Measurements from ENCODE around the gene NDUFB3.
"Not testable (repeated sequence)": the region's sequence is repeated elsewhere in the genome, so short reads cannot be mapped to it uniquely, and the experiment has no call there.

NDUFB3 gene

DNA sequence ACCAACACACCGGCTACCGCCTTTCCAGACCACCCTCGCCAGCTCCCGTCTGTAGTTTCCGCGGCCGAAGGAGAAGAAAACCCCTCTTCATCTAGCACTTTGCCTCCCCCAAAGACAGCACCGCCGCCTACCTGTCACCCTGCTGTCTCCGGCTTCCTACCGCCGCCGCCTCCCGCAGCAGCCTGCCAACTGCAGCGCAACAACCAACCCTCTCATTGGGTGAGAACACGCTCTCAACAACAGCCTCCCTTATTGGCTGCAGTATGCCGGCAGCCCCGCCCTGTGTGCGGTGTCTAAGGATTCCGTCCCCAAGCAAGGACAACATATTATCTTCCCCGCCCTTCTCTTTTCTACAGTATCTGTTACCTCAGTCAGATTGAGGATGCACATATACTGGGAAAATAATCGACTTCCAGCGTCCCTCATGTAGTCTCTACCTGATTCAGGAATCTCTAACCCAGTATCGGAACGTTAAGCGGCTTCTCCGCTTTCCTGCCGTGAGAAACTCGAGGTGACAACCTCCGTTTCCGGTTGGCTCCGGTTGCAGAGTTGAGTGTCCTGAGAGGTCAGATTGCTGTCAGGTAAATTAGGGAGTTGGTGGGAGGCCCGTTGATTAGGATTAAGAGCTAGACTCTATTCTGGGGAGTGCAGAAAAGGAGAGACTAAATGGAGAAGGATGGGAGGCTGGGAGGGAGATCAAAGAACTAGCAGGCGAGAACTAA is at the start of gene NDUFB3, which contains the start of gene HYCC2:
Gene NDUFB3 (plus strand): TSS at position 523 of the 722 bp plus-strand sequence. CDS start 6,882 bp downstream, outside the sequence.
Gene HYCC2 (minus strand): TSS at position 193 of the 722 bp plus-strand sequence. CDS start 47,662 bp downstream, outside the sequence.
- DNase-seq (ENCODE audit: low read depth) = peak; percentile 97
- peak within 1 kb of the TSS; percentile 86 for H3K4me3 ChIP-seq (ENCODE audit: low read depth, low read length)
- peak; percentile 52 for TF ChIP-seq CTCF (conservative IDR thresholded peaks at IDR 0.05; ENCODE audit: low read depth, low read length)

DNA sequence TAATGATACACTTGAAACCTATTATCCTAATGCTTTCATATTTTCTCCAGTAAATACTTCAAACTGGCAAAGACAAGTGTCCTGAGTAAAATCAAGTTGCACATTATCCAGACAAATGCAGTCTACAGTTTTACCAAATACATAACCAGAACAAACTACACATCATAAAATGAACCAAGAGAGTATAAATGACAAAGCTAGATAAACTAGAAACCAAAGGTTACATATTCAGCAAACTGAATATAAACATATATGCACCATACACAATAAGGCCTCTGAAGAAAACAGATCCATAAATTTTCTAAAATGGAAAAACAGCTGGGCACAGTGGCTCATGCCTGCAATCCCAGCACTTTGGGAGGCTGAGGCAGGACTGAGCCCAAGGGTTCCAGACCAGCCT is 47.3 kb upstream of the NDUFB3 start:
- no peak overlapping the region for H3K4me3 ChIP-seq (ENCODE audit: low read depth, low read length)
- TF ChIP-seq CTCF (conservative IDR thresholded peaks at IDR 0.05; ENCODE audit: low read depth, low read length) = no peak
- no peak for DNase-seq (ENCODE audit: low read depth)

DNA sequence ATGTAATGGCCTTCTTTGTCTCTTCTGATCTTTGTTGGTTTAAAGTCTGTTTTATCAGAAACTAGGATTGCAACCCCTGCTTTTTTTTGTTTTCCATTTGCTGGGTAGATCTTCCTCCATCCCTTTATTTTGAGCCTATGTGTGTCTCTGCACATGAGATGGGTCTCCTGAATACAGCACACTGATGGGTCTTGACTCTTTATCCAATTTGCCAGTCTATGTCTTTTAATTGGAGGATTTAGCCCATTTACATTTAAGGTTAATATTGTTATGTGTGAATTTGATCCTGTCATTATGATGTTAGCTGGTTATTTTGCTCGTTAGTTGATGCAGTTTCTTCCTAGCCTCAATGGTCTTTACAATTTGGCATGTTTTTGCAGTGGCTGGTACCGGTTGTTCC is 37.4 kb upstream of the NDUFB3 start:
- not testable (repeated sequence) for H3K4me3 ChIP-seq (ENCODE audit: low read depth, low read length); DNase-seq (ENCODE audit: low read depth)

GRCh38 chr2:201038361-201038760 is 33.4 kb upstream of the NDUFB3 start:
- H3K4me3 ChIP-seq (ENCODE audit: low read depth, low read length); DNase-seq (ENCODE audit: low read depth): not testable (repeated sequence)

DNA sequence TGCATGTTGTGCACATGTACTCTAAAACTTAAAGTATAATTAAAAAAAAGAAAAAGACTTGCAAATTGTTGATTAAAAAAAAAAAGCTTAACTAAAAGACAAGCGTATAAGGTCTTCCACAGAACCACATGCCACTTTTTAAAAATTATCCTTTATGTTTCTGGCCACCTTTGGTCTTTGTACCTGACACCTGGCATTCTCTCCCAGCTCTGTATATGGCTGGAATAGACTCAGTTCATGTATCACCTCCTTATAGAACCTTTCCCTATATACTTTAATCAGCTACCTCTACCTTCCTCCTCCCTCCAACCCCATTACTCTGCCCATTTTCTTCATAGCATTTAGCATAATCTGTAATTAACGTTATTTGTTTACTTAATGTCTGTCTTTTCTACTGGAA is 32.9 kb upstream of the NDUFB3 start:
- no peak for DNase-seq (ENCODE audit: low read depth)
- TF ChIP-seq CTCF (conservative IDR thresholded peaks at IDR 0.05; ENCODE audit: low read depth, low read length) = no peak
- no peak overlapping the region for H3K4me3 ChIP-seq (ENCODE audit: low read depth, low read length)

DNA sequence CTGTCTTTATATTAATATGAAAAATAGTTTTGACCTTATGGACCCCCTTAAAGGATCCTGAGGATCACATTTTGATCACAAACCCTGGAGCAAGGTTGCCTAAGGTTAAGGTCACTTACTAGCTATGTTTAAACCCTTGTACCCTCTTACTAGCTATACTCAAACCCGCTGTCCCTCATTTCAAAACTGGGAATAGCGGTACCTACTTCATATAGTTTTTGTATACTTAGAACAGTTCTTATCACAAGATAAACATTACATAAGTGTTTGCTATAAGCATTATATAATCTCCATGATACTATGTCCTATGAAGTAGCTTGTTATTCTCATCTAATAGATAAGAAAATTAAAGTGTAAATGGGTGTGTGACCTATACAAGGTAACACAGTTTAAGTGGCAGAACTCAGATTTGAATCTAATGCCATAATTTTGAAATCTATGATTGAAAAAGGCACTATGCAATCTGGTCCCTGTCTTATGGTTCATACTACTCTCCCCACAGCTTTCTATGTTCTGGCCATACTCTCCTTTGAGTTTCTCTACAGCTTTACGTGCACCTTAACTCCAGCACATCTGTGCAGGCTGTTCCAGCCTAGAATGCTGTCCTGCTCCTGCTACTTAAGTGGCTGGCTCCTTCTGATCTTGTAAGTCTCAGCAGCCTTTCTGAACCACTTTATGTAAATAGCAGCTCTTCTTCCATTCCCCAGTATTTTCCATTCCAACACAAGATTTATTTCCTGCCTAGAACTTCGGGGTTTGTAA is 30.8 kb upstream of the NDUFB3 start:
- no peak for TF ChIP-seq CTCF (conservative IDR thresholded peaks at IDR 0.05; ENCODE audit: low read depth, low read length)
- no peak overlapping the region for H3K4me3 ChIP-seq (ENCODE audit: low read depth, low read length)
- no peak for DNase-seq (ENCODE audit: low read depth)

DNA sequence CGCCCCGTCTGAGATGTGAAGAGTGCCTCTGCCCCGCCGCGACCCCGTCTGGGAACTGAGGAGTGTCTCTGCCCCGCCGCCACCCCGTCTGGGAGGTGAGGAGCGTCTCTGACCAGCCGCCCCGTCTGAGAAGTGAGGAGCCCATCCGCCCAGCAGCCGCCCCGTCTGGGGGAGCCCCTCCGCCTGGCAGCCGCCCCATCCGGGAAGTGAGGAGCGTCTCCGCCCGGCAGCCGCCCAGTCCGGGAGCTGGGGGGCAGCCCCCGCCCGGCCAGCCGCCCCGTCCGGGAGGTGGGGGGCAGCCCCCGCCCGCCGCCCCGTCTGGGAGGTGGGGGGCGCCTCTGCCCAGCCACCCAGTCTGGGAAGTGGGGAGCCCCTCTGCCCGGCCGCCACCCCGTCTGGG is 29.4 kb upstream of the NDUFB3 start:
- not testable (repeated sequence) for H3K4me3 ChIP-seq (ENCODE audit: low read depth, low read length); DNase-seq (ENCODE audit: low read depth)

DNA sequence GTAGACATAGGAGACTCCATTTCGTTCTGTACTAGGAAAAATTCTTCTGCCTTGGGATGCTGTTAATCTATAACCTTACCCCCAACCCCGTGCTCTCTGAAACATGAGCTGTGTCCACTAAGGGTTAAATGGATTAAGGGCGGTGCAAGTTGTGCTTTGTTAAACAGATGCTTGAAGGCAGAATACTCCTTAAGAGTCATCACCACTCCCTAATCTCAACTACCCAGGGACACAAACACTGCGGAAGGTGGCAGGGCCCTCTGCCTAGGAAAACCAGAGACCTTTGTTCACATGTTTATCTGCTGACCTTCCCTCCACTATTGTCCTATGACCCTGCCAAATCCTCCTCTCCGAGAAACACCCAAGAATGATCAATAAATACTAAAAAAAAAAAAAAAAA is 28.8 kb upstream of the NDUFB3 start:
- DNase-seq (ENCODE audit: low read depth); H3K4me3 ChIP-seq (ENCODE audit: low read depth, low read length): not testable (repeated sequence)

DNA sequence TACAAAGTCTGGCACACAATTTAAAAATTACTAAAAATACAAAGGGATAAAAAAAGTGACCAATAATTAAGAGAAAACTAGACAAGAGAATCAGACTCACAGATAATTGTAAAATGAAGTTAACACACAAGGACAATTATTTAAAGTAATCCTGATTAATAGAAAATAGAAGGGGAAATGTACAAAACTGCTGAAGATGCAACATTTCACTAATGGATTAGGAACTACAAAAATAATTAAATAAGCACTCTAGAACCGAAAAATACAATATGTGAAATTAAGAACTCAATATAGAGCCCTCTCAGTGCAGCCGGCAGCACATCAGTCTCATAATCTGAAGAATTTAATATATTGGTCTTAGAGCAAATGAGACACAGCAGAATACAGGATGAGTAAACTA is 24.9 kb upstream of the NDUFB3 start:
- no peak for TF ChIP-seq CTCF (conservative IDR thresholded peaks at IDR 0.05; ENCODE audit: low read depth, low read length)
- no peak overlapping the region for H3K4me3 ChIP-seq (ENCODE audit: low read depth, low read length)
- no peak for DNase-seq (ENCODE audit: low read depth)
